Liver (tissue), 3 donors: Measurements from ENCODE around the gene EXTL1.

Experiments
- RAD21 ChIP-seq, 2 donors: IDR thresholded peaks; 2 replicates each; pipeline ENCODE4 v1.6.1; 2016; ENCODE audit warnings: antibody characterized with exemption in 2 of 2, mild to moderate bottlenecking in 2 of 2
- RXRA ChIP-seq, 2 donors: IDR thresholded peaks; 2 replicates each; pipeline ENCODE4 v1.6.1; 2017 to 2018; ENCODE audit warnings: antibody characterized with exemption in 2 of 2, mild to moderate bottlenecking in 1 of 2
- TAF1 ChIP-seq: conservative IDR thresholded peaks from 2 replicates; pipeline ENCODE4 v1.6.1; 2016; ENCODE audit warnings: antibody characterized with exemption, mild to moderate bottlenecking
- YY1 ChIP-seq: IDR thresholded peaks from 2 replicates; pipeline ENCODE4 v1.6.1; 2016; ENCODE audit warnings: antibody characterized with exemption, mild to moderate bottlenecking
- TF ChIP-seq, protein P1 (sequence below): fragments of 150-350 bp; IDR thresholded peaks from 2 replicates; pipeline ENCODE4 v1.5.1; 2017; ENCODE audit warnings: improper control_type of control experiment, low read depth, low read length; ENCODE audit not compliant: missing input control
- donor health status: healthy.
- donor health status: healthy.

DNA sequence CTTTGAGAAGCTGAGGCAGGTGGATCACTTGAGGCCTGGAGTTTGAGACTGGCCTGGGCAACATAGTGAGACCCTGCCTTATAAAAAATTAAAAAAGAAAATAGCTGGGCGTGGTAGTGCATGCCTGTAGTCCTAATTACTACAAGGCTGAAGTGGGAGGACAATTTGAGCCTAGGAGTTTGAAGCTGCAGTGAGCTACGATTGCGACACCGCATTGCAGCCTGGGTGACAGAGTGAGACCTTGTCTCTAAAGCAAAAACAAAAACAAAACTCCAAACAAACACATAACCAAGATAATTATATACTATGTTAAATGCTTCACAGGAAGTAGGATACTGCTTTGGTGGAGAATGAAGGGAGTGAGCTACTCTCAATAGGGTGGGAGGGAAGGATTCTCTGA lies 18.3 kb upstream of the EXTL1 start:
- TF ChIP-seq, protein P1, sequence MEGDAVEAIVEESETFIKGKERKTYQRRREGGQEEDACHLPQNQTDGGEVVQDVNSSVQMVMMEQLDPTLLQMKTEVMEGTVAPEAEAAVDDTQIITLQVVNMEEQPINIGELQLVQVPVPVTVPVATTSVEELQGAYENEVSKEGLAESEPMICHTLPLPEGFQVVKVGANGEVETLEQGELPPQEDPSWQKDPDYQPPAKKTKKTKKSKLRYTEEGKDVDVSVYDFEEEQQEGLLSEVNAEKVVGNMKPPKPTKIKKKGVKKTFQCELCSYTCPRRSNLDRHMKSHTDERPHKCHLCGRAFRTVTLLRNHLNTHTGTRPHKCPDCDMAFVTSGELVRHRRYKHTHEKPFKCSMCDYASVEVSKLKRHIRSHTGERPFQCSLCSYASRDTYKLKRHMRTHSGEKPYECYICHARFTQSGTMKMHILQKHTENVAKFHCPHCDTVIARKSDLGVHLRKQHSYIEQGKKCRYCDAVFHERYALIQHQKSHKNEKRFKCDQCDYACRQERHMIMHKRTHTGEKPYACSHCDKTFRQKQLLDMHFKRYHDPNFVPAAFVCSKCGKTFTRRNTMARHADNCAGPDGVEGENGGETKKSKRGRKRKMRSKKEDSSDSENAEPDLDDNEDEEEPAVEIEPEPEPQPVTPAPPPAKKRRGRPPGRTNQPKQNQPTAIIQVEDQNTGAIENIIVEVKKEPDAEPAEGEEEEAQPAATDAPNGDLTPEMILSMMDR, result no peak
- TF ChIP-seq TAF1, result no peak
- no peak for TF ChIP-seq YY1
- no peak for TF ChIP-seq RXRA (IDR thresholded peaks at IDR 0.05)
- TF ChIP-seq RAD21 (IDR thresholded peaks at IDR 0.05), result no peak
